Measurements from ENCODE around the gene RASSF3.

GRCh38 chr12:64667793-64668192 is 57.5 kb downstream of the RASSF3 start:
- TF ChIP-seq, protein P1, sequence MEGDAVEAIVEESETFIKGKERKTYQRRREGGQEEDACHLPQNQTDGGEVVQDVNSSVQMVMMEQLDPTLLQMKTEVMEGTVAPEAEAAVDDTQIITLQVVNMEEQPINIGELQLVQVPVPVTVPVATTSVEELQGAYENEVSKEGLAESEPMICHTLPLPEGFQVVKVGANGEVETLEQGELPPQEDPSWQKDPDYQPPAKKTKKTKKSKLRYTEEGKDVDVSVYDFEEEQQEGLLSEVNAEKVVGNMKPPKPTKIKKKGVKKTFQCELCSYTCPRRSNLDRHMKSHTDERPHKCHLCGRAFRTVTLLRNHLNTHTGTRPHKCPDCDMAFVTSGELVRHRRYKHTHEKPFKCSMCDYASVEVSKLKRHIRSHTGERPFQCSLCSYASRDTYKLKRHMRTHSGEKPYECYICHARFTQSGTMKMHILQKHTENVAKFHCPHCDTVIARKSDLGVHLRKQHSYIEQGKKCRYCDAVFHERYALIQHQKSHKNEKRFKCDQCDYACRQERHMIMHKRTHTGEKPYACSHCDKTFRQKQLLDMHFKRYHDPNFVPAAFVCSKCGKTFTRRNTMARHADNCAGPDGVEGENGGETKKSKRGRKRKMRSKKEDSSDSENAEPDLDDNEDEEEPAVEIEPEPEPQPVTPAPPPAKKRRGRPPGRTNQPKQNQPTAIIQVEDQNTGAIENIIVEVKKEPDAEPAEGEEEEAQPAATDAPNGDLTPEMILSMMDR (conservative IDR thresholded peaks at IDR 0.05; ENCODE audit: low read length): no peak
- no peak for TF ChIP-seq EZH2phosphoT487 (IDR thresholded peaks at IDR 0.05; ENCODE audit: borderline replicate concordance, low read depth, low read length)

All from OCI-LY7 (cell line).